ENCODE measurements around the gene MTFR2. TPM values are rescaled to one million over a fixed set of nuclear protein-coding genes. Genes with fewer than 3 reads are reported as not detected.
A peak's percentile ranks its signal among the peaks of the same experiment; 100 is the strongest.

Gene MTFR2
- total and polyA plus RNA-seq, 2 of the 13 experiments (the other 11 are each of a cell fraction or from before 2014, with no cell fraction given): 6.7 to 10.7 TPM

GRCh38 chr6:136288566-136289326 lies 38.6 kb upstream of the MTFR2 start (continued):
- TF ChIP-seq ATF5 (CRISPR knock-in tag; IDR thresholded peaks at IDR 0.05; ENCODE audit: low read depth): no peak
- no peak for TF ChIP-seq GLI4 (CRISPR knock-in tag; IDR thresholded peaks at IDR 0.05; ENCODE audit: borderline replicate concordance)
- TF ChIP-seq ZBTB44 (CRISPR knock-in tag; IDR thresholded peaks at IDR 0.05): no peak
- TF ChIP-seq SOX6 (IDR thresholded peaks at IDR 0.05): no peak
- TF ChIP-seq SOX6 (CRISPR knock-in tag; IDR thresholded peaks at IDR 0.05): no peak
- peak; percentile 67 for TF ChIP-seq RFX3 (CRISPR knock-in tag; IDR thresholded peaks at IDR 0.05)
- TF ChIP-seq ZBTB21 (CRISPR knock-in tag; IDR thresholded peaks at IDR 0.05): no peak
- no peak for TF ChIP-seq ZNF672 (CRISPR knock-in tag; IDR thresholded peaks at IDR 0.05)
- TF ChIP-seq MAFK (conservative IDR thresholded peaks at IDR 0.05 in 1 of 2, IDR thresholded peaks at IDR 0.05 in 1 of 2; ENCODE audit: low read length in 2 of 2): peak; percentile 51 to 60; a peak in 3 of 4 replicates
- no peak for TF ChIP-seq SNAPC5 (CRISPR knock-in tag; IDR thresholded peaks at IDR 0.05; ENCODE audit: borderline replicate concordance)
- TF ChIP-seq TOPORS (CRISPR knock-in tag; IDR thresholded peaks at IDR 0.05): peak; percentile 57; the same call in 1 of the 2 replicates
- no peak for TF ChIP-seq JUND (CRISPR knock-in tag; IDR thresholded peaks at IDR 0.05)
- TF ChIP-seq TEAD2 (CRISPR knock-in tag; IDR thresholded peaks at IDR 0.05): no peak
- TF ChIP-seq UBTF (CRISPR knock-in tag; IDR thresholded peaks at IDR 0.05): no peak
- no peak for TF ChIP-seq BRCA1 (CRISPR knock-in tag; IDR thresholded peaks at IDR 0.05)
- no peak for TF ChIP-seq MBD4 (IDR thresholded peaks at IDR 0.05; ENCODE audit: borderline replicate concordance, low read length)
- no peak for TF ChIP-seq ZNF577 (CRISPR knock-in tag; IDR thresholded peaks at IDR 0.05; ENCODE audit: borderline replicate concordance, low read depth)
- peak; percentile 41; the same call in 1 of the 2 replicates for TF ChIP-seq ZNF12 (CRISPR knock-in tag; IDR thresholded peaks at IDR 0.05)
- 0 out of 2 replicates have a peak, but pooled peaks have one; percentile 52 for TF ChIP-seq ZNF557 (CRISPR knock-in tag; IDR thresholded peaks at IDR 0.05)
- peak; percentile 65 for TF ChIP-seq ARID4A (CRISPR knock-in tag; IDR thresholded peaks at IDR 0.05; ENCODE audit: borderline replicate concordance)
- no peak; the same call in 1 of the 2 replicates for TF ChIP-seq JUN (CRISPR knock-in tag; IDR thresholded peaks at IDR 0.05)
- TF ChIP-seq FOSL2 (CRISPR knock-in tag; IDR thresholded peaks at IDR 0.05): peak; percentile 2; the same call in 1 of the 2 replicates

Data from HepG2 (cell line).